Hematopoietic multipotent progenitor cell (in vitro differentiated cells): ENCODE measurements around the gene PSENEN. TPM values are rescaled to one million over a fixed set of nuclear protein-coding genes. Genes with fewer than 3 reads are reported as not detected.

Experiments used
- DNase-seq, 3 donors: peaks; one replicate each; pipeline ENCODE4 v3.0.0-alpha.2; 2011 to 2015; ENCODE audit warnings: low read depth in 2 of 3, low spot score in 2 of 3
- total RNA-seq: library from RNA; depleted of rRNA; stranded (reverse); fragments of >200 nt; gene quantifications from one replicate; pipeline ENCODE4 v1.2.3, GENCODE V29; 2012

PSENEN gene
- total RNA-seq, 1 donor: 14.3 TPM

DNA sequence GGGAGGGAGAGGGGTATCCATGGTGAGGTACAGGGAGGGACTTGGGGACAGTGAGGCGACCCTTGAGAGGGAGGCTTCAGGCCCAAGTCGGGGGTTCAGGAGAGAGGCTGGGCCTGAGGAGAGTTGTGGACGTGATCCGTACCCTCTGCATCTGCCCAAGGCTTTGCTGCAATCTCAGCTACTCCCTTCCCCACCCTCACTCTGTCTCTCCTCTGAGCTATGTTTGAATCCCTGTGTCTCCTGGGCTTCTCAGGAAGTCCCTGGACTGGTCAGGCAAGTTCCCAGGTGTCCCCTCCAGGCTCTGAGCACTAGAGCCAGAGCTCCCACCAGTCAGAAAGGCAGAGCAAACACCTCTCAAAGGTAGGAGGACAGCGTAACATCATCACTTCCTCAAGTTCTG is 4.7 kb downstream of the PSENEN start:
- DNase-seq: no peak

DNA sequence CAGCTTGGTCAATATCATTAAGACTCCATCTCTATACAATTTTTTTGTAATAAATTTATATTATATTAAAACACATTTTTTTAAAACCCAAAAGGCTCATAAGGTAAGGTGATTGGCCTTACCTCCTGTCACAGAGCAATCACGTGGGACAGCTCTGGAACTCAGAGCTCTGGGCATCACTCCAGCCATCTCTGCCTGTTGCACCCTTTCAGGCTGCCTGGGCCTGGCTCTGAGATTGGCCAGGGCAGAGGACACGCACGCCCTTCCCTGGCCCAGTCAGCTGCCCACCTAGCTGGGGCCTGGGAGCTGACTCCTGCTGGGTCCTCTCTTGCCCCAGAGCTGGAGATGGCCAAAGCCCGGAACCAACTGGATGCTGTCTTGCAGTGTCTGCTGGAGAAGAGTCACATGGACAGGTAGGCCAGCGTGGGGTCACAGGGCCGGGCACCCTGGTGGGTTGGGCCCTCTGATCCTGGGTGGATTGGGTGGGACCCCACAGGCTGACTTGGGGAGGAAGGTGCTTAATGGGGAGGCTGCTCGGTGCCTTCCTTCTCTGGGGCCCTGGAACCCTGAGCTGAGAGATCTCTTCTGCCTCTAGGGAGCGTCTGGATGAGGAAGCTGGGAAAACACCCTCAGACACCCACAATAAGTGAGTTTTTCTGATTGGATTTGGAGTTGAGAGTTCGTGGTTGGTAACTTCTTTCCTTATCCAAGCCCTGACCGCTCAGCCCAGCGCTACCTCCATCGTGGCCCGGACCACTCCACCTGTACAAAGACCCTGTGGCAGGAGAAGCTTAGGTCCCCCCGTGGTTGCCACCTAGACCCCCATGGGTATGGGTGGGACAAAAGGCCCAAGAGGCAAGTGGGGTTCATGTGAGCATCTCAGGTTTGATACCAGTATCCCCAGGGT is 6.6 kb downstream of the PSENEN start:
- no peak for DNase-seq

DNA sequence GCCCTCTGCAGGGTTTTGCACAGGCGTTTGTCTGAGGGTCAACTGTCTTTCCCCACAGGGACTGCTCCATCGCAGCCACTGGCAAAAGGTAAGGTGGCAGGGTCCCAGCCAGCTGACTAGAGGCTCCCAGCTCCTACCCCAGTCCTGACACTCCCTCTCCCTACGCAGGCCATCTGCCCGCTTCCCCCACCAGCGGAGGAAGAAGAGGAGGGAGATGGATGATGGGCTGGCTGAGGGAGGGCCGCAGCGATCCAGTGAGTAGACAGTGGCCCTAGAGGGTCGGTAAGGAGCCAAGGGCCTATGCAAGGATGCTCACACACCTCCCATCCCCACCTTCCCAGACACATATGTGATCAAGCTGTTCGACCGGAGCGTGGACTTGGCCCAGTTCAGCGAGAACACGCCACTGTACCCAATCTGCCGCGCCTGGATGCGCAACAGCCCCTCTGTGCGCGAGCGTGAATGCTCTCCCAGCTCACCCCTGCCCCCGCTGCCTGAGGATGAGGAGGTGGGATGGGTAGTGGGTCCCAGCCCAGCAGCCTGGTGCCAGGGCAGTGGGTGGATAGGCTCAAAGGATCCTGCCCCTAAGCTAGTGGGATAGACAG is 7.4 kb downstream of the PSENEN start:
- no peak for DNase-seq

DNA sequence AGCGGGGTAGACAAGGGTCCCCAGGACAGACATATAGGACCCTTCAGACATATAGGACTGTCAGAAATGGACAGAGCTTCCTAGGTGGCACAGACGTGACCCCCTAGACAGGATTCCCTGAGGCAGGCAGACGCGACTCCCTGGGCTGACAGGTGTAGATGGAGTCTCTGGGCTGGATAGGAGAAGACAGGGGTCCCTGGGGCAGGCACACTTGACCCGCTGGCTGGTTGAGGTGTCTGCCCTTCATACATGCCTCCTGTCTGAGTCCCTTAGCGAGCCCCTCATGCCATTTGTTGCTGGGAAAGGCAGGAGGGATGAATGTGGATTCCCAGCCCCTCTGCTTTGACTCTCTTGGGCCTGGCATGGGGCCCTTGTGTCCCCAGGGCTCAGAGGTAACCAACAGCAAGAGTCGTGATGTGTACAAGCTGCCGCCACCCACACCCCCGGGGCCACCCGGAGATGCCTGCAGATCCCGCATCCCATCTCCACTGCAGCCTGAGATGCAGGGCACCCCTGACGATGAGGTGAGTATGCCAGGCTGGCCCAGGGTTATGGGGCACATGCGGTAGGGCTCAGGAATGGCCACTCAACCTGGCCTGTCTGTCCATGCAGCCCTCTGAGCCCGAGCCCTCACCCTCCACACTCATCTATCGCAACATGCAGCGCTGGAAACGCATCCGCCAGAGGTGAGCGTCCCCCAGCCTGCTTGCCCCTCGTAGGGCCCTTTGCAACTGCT is 8.4 kb downstream of the PSENEN start:
- no peak for DNase-seq

DNA sequence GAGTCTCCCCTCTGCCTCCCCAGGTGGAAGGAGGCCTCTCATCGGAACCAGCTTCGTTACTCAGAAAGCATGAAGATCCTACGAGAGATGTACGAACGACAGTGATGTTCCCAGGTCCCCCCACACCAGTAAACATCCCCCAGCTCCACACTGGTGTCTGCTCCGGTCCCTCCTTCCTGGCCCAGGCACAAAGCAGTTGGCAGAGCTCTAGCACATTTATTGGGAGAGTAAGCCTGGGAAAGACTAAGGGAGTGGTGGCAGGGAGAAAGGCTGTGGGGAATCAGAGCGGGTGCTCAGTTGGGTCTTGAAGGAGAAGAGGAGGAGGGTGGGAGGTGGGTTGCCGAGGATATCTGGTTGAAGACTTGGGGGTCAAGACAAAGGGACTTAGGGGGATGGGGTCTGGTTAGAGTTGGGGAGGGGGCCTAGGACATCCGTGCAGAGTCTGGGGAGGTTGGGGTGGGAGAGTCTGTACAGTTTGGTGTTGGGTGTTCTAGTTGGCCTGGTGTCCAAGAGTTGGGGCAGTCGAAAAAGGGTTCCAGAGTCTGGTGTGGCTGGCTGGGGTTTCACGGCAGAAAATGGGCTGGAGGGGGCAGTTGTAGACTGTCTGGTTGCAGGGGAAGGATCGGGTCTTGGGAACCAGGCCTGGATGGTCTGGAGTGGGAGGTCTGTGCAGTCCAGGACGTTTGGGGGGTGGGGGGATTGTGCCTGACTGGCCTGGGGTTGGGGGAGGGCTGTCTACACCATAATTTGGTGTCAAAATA is 9.1 kb downstream of the PSENEN start:
- DNase-seq: no peak

DNA sequence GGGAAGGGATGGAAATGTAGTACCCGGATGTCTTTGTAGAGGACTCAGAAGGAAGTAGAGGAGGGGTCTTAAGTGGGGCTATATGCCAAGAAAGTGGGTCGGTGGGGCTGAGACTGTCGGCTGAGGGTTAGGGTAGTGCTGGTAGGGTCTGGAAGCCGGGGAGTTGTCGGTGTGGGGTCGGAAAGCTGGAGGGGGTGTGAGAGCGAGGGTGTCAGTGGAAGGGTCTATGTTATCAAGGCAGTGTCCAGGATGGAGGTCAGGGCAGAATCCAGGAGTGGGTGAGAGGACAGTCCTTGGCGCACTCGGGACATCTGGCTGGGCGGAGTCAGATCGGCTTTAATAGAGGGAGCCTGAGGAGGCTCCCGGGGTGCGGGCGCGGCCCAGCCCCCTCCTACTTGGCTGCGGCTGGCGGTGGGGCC is 9.7 kb downstream of the PSENEN start:
- no peak for DNase-seq

DNA sequence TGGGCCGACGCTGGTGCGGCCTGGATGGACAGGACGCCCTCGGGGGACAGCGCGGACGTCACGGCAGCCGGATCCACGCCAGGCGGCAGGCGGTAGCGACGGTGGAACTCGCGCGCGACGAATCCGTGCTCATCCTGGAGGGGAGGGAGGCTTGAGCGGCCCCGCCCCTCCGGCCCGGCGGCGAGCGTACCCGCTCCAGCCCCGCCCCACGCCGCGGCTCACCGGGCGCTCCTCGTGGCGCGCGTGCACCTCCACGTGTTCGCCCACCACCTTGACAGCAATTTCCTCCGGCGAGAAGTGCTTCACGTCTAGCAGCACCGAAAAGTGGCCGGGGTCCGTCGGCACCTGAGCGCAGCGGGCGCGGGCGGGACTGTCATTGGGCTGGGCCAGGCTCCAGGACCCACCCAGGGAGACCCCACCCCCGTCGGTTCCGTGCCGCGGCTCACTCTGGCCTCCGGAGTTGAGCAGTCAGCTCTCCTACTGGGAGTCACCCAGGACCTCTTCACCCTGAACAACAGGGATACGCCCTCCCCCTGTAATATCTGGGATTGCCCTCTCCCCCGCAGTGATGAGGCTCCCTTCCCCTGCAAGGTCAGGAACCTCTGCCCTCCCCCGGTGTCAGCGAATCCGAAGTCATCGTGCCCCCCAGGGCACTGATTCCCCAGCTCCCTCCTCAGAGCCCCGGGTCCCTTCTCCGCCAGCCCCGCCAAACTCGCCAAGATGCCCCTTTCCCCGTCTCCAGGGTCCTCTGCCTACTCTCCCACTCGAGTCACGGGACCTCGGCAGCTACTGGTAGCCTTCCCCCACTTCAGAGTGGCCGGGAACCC is 10.3 kb downstream of the PSENEN start:
- peak in 2 of 3 donors; percentile 28 to 44 for DNase-seq

DNA sequence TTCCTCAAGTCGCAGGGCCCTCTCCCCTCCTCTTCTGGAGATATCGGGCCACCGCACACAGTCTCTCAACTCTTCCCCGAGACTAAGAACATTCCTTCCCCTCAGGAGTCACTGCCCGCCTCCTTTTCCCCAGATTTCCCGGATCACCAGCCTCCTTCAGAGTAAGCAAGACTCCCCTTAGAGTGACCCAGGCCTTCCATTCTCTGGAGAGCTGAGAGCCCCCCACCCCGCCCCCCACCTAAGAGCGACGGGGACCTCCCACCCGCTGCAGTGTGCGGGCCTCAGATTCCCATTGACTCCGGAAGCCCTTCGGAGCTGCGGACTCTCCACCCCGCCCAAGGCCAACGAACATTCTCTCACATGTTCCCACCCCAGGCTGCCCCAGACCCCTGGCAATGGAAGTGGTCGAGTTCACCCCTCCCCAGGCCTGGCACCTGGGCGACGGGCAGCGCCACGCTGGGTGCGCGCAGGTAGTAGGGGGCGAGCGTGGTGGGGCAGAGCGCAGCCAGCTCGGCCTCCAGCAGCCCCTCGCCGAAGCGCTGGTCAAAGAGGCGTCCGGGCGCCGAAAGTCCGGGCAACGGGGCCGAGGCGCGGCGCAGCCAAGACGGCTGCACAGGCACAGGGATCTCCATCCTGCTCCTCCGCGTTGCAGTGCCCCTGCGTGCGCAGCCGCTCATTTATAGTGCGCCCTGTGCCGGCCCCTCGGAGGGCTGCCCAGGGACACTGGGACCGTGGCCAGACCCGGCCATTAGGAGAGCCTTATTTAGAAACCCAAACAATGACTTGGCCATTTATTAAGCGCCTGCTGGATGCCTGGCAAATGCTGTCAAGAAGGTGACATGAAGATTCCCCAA is 11.2 kb downstream of the PSENEN start, which contains the start of gene HSPB6:
TSS of gene HSPB6 (minus strand) at position 653 of the 854 bp plus-strand sequence. CDS start at position 632, 21 bp downstream.
- no peak for DNase-seq

DNA sequence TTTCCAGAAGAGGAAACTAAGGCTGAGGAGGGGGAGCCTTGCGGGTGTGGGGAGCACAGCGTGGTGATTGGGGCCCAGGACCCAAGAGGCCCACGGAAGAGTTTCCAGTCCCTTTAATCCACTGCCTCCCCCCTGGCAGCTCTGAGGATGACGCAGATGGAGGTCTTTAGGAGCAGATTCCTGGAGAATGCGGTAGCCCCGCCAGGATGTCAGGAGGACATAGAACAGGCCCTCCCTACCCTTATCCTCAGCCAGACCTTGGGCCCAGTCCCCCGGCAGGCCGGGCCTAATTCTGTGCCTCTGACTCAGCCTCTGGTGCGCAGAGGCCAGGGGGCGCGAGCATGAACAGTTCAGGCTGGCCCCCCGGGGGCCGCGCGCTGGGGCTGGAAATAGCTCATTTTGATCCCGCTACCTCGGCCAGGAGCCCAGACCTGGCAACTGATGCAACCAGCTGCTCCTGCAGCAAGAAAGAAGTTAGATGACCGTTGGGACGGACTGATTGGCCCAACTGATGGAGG is 11.8 kb downstream of the PSENEN start:
- DNase-seq: peak in 2 of 3 donors; percentile 18 to 35

DNA sequence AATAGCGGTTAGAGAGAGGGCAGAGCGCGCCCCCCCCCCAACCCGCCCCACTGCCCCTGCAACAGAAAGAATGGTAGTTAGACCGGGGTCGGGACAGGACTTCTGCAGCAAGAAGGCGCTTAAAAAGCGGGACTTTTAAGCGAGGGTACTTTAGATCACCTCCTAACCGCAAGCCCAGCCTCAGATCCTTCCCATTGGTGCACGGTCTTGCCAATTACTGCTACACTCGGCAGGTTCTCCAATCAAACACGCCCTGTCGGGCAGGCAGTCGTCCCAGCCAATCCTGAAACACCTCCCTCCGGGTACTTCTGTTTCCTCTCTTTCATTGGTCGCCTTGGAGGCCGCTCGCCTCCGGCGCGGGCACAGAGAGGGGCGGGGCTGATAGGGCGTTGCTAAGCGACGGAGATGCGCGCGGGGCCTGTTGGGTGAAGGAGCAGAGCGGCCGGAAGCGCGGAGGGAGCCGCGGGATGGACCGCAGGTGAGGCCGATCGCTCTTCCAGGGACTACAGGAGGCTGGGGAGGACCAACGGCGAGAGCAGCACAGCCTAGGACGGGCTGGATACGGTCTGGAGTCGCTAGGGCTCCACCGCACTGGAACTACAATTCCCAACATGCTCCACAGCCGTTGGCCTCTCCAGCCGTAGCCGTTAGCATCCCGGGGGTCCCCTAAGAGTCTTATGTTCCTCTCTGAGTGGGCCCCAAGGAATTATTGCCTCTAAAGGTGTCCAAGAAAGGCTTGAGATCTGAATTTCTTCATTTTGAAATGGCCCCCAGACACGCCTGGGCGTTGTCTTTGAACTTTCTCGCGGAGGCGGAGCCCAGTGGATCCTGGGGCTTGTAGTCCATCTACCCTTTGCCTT is 12.5 kb downstream of the PSENEN start, which contains the start of gene PROSER3:
TSS of gene PROSER3 (plus strand) at position 428 of the 860 bp plus-strand sequence. CDS start at position 468, 40 bp downstream.
- peak; percentile 85 to 99 (median 98) for DNase-seq

DNA sequence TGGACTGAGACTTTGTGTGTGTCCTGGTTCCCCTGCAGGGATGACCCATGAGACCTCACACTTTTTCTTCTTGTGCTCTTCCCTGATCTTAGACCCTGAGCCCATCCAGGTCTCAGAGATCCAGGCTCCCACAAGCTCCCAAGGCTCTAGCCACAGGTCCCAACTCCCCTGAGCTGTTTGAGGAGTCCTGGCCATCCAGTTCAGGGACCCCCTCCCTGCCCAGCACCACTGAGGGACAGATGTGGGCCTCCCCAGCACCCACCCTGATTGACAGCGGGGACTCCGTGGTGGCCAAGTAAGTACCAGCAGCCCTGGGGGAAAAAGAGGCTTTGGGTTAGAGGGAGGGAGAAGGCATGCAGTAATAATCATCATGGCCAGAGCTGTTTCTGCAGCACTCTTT is 14.2 kb downstream of the PSENEN start:
- DNase-seq: no peak

DNA sequence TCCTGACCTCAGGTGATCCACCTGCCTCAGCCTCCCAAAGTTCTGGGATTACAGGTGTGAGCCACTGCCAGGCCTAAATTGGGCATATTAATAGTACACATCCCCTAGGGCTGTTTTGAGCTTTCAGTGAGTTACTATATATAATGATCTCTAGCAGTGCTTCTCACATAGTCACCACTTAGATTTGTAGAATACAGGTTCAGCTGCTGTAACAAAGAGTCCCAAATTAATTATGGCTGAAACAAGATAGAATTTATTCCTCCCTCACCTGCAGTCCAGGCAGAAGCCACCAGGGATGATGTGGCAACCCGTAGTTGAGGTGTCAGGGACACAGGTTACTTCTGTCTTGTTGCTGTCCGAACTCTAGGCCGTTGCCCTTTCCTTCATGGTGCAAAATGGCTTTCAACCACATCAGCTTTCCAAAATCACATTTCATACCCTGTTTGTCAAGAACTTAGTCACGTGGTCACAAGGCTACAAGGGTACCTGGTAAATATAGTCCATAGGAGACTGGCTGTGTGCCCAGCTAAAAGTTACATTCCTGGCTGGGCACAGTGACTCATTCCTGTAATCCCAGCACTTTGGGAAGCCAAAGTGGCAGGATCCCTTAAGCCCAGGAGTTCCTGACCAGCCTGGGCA is 15.4 kb downstream of the PSENEN start:
- no peak for DNase-seq

DNA sequence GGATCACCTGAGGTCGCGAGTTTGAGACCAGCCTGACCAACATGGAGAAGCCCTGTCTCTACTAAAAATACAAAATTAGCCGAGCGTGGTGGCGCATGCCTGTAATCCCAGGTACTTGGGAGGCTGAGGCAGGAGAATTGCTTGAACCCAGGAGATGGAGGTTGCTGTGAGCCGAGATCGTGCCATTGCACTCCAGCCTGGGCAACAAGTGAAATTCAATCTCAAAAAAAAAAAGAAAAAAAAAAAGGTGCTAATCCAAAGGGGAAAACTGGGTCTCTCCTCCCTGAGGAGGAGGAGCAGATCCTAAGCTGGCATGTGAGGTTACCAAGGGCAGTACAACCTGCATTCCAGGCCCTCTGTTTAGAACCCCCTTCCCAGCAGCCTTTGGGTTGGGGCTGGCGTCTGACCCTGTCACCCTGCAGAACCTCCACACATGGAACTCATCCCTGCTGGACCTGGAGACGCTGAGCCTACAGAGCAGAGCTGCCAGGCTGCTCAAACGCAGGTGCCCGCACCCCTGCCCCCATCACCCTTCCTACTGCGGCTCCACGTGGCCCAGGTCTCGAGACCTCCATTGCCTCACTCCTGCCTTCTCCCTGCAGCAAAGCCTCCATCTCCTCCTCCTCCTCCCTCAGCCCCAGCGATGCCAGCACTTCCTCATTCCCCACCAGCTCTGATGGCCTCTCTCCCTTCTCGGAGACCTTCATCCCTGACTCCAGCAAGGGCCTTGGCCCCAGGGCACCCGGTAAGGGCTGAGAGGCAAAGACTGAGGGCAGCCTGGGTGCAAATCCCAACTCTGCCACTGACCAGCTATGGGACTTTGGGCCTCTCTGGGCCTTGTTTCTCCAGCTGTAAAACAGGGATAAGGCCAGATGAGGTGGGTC is 19.2 kb downstream of the PSENEN start:
- no peak for DNase-seq

DNA sequence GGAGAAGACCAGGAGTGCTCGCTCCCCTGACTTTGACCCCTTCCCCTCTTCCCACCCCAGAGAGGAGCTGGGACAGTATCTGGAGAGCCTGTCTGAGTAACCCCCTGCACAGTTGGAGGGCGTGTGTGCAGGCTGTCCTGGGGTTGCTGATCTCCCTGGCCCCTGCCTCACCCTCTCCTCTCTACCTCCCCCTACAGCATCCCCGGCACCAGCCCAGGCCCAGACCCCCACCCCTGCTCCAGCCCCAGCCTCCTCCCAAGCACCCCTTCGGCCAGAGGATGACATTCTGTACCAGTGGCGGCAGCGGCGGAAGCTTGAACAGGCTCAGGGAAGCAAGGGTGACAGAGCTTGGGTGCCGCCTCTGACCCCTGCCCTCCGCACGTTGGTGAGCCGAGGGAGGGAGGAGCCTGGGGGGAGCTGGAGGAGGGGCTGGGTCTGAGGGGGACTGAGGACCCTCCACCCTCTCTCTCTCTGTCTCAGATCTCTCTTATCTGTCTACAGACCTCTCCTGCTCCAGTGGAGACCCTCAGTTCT is 21.2 kb downstream of the PSENEN start:
- DNase-seq: no peak

DNA sequence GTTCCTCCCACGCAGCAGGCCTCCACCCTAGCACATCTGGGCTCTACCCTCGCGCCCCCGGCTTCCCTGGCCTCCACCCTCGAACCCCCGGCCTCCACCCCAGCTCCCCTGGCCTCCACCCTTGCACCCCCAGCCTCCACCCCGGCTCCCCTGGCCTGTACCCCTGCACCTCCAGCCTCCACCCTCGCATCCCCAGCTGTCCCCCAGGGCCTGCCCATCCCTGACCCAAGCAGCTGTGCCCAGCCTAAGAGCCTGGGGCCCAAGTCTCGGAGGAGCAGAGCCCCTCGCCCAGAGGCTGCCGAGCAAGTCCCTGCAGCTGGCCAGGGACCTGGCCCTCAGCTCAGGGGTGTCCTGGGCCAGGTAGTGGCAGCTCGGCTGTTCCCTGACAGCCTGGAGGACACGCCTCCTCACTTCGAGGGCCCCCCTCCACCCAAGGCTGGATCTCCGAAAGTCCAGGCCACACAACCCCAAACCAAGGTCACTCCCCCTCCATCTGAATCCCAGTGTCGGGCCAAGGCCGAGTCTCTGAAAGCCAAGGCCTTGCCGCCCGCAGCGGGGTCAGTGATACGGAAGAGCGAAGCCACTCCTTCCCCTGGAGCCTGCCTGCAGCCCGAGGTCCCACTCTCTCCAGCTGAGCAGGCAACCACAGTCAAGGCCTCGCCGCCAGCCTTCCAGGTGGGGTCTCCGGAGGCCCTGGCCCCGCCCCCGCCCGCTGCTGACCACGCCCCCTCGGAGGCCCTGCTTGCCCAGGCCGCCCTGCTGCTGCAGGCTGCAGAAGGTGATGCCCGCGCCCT is 22.0 kb downstream of the PSENEN start:
- no peak for DNase-seq
